ENCODE measurements around the gene CD79B.

CD79B gene

GRCh38 chr17:63931981-63932561 is at the start of gene CD79B:
TSS of gene CD79B (minus strand) at chr17:63932331. CDS start at chr17:63932261, 70 bp downstream.
- DNase-seq: no peak

- no peak for DNase-seq
Observed at GRCh38 chr17:63978272-63979200, 46.4 kb upstream of the CD79B start.

- no peak for DNase-seq
Observed at GRCh38 chr17:63976702-63977101, 44.6 kb upstream of the CD79B start.

- DNase-seq: no peak
Observed at GRCh38 chr17:63975541-63976092, 43.5 kb upstream of the CD79B start.

DNA sequence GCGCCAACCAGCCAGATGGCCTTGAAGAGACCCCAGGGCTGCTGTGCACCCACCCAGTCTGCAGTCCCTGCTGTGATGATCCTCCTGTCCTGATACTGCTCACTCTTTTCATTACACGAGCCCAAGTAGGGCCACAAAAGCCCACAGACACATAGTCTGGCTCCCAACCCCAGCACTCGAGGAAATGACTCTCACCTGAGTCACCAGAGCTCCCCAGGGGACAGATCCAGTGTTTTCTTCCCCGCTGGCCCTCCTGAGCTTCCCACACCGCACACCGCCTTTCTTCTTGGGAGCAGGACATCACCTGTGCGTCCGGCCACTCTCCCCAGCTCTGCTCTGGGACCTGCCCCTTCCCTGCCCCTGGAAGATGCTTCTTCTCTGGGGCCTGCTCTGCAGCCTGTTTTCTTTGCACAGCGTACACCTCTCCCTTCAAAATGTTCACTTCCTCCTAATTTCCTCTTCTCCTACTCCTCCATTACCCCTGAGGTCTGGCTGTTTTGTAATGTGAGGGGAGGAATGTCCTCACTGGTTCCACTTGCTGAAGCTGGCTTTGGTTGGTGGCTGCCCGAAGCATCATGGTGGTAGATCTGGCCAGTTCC is 42.6 kb upstream of the CD79B start:
- no peak for DNase-seq

- no peak for DNase-seq
Observed at GRCh38 chr17:63973930-63974593, 41.9 kb upstream of the CD79B start.

- no peak for DNase-seq
Observed at GRCh38 chr17:63973247-63973646, 41.1 kb upstream of the CD79B start.

GRCh38 chr17:63972796-63973195 is 40.7 kb upstream of the CD79B start, which contains the start of gene SCN4A:
TSS of gene SCN4A (minus strand) at chr17:63972918. CDS start at chr17:63972841, 77 bp downstream.
- DNase-seq: no peak

GRCh38 chr17:63969278-63969677 is 37.1 kb upstream of the CD79B start:
- no peak for DNase-seq

- DNase-seq: no peak
Observed at GRCh38 chr17:63967953-63968352, 35.8 kb upstream of the CD79B start.

DNA sequence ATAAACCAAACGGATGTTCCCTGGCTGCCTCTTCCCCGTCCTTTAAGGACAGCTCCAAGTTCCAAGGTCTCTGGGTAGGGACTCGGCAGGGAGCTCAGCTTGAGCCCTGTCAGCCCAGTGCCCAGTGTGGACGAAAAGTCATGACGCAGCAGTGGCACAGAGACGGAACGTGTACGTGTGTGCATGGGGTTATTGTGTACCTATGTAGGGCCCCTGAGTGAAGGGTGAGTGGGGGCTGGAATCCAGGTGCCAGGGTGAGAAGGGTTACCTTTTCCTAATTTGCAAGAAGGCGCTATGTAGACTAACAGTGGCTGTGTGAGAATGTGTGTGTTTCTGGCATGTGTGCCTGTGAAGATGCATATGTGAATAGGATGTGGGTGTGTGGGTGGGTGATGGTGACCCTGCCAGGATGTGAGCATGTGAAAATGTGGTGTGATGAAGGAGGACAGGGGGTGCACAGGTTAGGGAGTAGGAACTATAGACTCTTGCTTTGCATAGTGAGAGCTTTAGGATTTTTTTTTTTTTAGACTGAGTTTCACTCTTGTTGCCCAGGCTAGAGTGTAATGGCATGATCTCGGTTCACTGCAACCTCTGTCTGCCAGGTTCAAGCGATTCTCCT is 34.6 kb upstream of the CD79B start:
- no peak for DNase-seq

GRCh38 chr17:63963123-63963522 is 31.0 kb upstream of the CD79B start:
- no peak for DNase-seq

GRCh38 chr17:63962298-63962744 is 30.2 kb upstream of the CD79B start:
- no peak for DNase-seq

DNA sequence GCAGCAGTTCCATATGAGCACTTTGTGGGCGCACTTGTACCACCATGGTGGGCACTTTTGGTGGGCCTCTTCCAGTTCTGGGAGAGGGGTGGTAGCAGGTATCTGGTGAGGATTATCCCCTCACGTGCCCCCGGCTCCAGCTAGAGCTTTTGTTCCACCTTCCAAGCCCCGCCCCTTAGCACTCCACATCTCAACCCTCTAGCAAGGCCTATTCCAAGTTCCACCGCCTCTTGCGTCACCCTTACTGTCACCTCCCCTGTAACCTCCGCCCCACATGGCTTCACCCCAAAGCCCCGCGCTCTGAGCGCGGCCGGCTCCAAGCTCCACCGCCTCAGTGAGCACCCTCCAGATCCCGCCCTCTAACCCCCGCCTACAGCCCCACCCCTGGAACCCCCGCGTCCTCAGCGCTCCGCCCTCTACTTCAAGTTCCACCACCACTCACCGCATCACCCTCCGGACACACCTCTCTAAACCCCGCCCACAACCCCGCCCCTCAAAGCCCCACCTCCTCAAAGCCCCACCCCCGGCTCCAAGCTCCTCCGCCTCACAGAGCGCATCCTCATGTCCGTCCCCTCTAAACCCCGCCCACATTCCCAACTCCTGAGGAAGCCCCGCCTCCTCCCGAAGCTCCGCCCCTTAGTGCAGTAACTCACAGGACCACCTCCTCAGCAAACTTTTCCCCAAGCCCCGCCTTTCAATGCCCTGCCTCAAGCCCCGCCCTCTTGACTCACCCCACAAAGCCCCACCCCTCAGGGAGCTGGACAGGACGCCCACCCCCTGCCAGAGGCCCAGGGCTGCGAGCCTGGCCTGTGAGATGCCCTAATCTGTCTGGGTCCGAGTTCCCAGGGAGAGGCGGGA is 29.5 kb upstream of the CD79B start:
- DNase-seq: no peak

DNA sequence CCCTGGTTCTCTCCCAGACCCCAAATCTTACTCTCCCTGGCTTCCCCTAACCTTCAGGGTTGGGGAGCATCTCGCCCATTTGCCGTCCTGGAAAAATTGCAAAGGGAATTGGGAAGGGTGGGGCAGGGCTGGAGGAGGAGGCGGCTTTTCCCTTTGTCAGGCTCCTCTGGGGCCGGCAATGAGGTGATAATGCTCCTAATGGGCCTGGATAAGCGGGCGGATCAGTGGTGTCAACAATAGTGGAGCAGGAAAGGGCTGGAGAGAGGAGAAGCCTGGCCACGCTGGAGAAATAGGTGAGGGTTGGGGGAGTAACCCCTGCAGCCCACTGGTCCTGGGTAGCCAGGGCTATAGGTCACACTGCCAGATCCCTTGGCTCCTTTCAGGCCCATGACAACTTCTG is 28.3 kb upstream of the CD79B start:
- no peak for DNase-seq

DNA sequence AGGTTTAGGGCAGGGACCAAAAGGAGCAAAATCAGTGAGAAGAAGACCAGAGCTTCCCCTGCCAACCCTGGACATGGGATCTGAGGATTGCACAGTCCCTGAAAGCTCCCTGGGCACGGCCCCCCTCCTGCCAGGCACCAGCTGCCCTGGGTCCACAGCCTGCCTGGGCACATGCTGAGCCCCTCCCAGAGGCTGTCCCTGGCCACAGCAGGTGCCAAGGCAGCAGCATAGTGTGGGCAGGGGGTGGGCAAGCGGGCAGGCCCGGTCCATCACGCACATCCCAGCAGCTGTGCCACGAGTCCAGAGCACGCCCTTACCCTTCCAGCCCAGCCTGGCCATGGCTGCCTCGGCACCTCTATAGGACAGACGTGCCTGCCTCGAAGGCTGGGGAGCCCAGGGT is 27.9 kb upstream of the CD79B start:
- no peak for DNase-seq

DNA sequence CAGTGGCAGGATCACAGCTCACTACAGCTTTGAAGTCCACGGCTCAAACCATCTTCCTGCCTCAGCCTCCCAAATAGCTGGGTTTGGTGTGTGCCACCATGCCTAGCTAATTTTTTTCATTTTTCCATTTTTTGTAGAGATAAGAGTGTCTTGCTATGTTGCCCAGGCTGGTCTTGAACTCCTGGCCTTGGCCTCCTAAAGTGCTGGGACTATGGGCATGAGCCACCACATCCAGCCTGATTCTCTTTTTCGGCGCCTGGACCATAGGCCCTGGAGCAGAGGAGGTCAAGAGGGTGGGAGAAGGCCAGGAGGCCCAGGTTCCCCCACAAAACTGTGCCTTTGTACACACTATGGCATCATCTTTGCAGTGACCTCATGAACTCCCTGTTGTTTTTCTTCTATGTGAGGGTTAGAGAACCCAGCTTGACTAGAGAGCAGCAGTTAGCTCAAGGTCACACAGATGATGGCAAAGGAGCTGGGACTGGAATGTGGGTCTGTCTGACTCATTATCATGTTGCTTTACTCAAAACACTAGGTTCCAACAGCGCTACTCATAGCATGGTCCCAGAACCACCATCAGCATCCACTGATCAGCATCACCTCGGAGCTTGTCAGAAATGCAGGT is 24.3 kb upstream of the CD79B start:
- DNase-seq: no peak

GRCh38 chr17:63955791-63956190 is 23.7 kb upstream of the CD79B start:
- no peak for DNase-seq

DNA sequence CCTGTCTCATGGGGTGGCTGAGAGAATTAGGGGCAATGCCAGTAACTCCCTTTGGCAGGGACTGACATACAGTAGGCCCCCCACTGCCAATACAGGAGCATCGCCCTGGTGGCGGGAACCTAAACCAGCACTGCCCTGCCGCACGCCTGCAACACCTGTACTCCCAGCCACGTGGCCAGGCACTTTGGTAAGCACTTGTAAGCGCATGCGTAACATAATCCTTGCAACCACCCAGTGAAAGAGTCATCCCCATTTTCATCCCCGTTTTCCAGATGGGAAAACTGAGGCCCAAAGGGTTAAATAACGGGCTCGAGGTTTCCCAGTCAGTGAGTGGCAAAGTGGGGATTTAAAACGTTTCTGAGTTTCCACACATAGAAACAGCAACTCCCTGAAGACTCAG is 23.1 kb upstream of the CD79B start:
- DNase-seq: no peak

DNA sequence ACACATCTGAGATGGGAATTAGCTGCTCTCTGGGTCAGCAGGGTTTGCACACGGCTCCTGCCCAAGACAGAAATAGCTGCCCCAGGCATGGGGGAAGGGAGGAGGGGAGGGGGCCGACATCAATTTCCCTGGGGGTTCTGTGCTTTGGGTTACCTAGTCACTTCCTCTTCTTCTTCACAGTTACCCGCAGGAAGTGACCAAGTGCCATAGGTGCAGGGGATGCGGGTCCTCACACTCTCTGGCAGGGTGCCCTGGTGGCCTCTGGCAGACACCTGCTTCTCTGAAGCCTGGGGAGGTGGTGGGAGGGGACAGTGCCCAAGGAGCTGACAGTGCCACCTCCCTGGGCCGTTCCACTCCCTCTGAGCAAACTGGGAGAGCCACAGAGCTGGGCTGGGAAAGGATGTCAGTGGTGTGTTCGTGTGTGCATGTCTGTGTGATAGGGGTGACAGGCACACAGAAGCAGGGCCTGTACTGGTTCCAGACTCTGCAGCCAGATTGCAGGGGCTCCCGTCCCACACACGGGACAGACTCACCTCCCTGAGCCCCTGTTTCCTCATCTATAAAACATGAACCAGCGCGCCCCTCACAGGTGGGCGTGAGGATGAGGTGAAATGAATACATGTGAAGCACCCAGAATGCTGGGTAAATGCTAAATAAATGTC is 22.4 kb upstream of the CD79B start:
- DNase-seq: no peak
